ENCODE results near the gene CORO6.

The CORO6 gene

GRCh38 chr17:29591737-29592608, 30.7 kb downstream of the CORO6 start:
- peak in 1 of 2 donors; percentile 75 for DNase-seq (ENCODE audit: extremely low read depth in 1 of 2, low read depth in 1 of 2)

GRCh38 chr17:29591146-29591736, 31.5 kb downstream of the CORO6 start:
- DNase-seq (ENCODE audit: extremely low read depth in 1 of 2, low read depth in 1 of 2), result no peak

- no peak for DNase-seq (ENCODE audit: extremely low read depth in 1 of 2, low read depth in 1 of 2)
Observed at GRCh38 chr17:29590411-29591145, 32.1 kb downstream of the CORO6 start.

- peak in 1 of 2 donors; percentile 78 for DNase-seq (ENCODE audit: extremely low read depth in 1 of 2, low read depth in 1 of 2)
Observed at GRCh38 chr17:29589524-29590410, 32.9 kb downstream of the CORO6 start, which contains the start of gene GIT1. Gene GIT1, minus strand, starts transcription at chr17:29589648. Its CDS starts 270 bp downstream, at chr17:29589378.

- DNase-seq (ENCODE audit: extremely low read depth in 1 of 2, low read depth in 1 of 2), result no peak
Observed at GRCh38 chr17:29588562-29589411, 33.9 kb downstream of the CORO6 start.

- no peak for DNase-seq (ENCODE audit: extremely low read depth in 1 of 2, low read depth in 1 of 2)
Observed at GRCh38 chr17:29588017-29588561, 34.6 kb downstream of the CORO6 start.

GRCh38 chr17:29587591-29587990, 35.1 kb downstream of the CORO6 start:
- DNase-seq (ENCODE audit: extremely low read depth in 1 of 2, low read depth in 1 of 2), result no peak

- no peak for DNase-seq (ENCODE audit: extremely low read depth in 1 of 2, low read depth in 1 of 2)
Observed at GRCh38 chr17:29586676-29587469, 35.8 kb downstream of the CORO6 start.

- DNase-seq (ENCODE audit: extremely low read depth in 1 of 2, low read depth in 1 of 2), result no peak
Observed at GRCh38 chr17:29585080-29585751, 37.5 kb downstream of the CORO6 start.

GRCh38 chr17:29584452-29585079, 38.1 kb downstream of the CORO6 start:
- DNase-seq (ENCODE audit: extremely low read depth in 1 of 2, low read depth in 1 of 2), result no peak

GRCh38 chr17:29583324-29584248, 39.1 kb downstream of the CORO6 start:
- no peak for DNase-seq (ENCODE audit: extremely low read depth in 1 of 2, low read depth in 1 of 2)

- DNase-seq (ENCODE audit: extremely low read depth in 1 of 2, low read depth in 1 of 2), result no peak
Observed at GRCh38 chr17:29582772-29583171, 39.9 kb downstream of the CORO6 start.

- DNase-seq (ENCODE audit: extremely low read depth in 1 of 2, low read depth in 1 of 2), result no peak
Observed at GRCh38 chr17:29582254-29582765, 40.4 kb downstream of the CORO6 start.

- DNase-seq (ENCODE audit: extremely low read depth in 1 of 2, low read depth in 1 of 2), result no peak
Observed at GRCh38 chr17:29581583-29582253, 41.0 kb downstream of the CORO6 start.

- DNase-seq (ENCODE audit: extremely low read depth in 1 of 2, low read depth in 1 of 2), result peak in 1 of 2 donors; percentile 80
Observed at GRCh38 chr17:29579866-29580771, 42.6 kb downstream of the CORO6 start.
